Activated CD4-positive, alpha-beta T cell treated with anti-CD3 and anti-CD28 coated beads, Interleukin-2, amount 50 U/mL, for 48 hours (primary cell): ENCODE data around the gene CFAP61.

Experiments
- DNase-seq, 2 experiments: peaks; one replicate each; pipeline ENCODE4 v3.0.0-alpha.2; 2020

The CFAP61 gene

GRCh38 chr20:20292472-20292871 is 240.1 kb downstream of the CFAP61 start:
- peak in 1 of 2 experiments; percentile 8 for DNase-seq

GRCh38 chr20:20293141-20293540 is 240.8 kb downstream of the CFAP61 start:
- DNase-seq: no peak

DNA sequence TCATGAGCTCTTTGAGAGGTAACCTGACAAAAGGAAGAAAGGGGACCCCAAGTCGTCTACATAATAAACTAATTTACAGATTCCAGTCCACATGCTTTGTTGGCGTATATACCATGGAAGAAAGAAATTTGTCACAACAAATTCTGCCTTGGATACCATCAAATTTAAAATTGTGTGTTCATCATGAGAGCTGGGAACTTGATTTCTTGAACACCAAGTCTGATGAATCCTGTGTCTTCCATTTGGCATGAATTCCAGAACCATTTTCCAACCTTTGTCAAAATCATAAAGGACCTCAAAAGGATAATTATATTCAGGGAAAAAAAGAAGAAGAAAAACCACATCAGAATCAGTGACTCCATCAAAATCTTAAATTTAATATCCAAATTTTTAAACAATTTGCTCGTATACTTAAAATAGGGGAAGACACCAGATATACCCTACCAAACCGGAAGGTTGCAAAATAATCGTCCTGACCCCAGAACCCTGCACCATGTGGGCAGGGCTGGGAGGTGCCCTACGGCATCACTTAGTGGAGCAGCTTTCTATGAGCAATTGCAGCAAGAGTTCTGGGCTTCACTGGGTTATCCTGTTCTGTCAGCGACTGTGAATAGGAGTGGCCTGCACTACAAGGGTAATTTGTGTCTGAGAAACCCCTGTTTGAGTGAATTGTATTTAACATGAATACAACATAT is 241.5 kb downstream of the CFAP61 start:
- no peak for DNase-seq

- no peak for DNase-seq
These were observed 243.5 kb downstream of the CFAP61 start for GRCh38 chr20:20295621-20296498.

DNA sequence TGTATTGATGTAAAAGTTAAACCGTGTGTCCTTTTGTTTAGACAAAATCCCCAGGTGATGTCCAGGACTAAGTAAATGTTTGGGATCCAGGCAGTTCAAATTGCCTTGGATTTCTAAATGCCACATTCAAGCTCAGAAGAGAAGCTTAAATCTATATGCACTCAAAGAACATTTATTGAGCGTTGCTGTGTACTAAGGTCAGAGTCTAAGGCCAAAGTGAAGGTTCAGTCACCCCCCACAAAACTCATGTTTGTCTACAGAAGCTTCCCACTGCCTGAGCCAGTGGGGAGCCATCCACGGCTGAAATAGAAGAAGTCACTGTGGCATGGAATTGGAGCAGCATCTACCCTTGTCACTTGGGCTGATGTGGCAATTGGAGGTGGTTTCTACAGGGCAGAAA is 244.8 kb downstream of the CFAP61 start:
- DNase-seq: no peak

- no peak for DNase-seq
These were observed 245.4 kb downstream of the CFAP61 start for GRCh38 chr20:20297752-20298151.

GRCh38 chr20:20299904-20300303 is 247.6 kb downstream of the CFAP61 start:
- DNase-seq: no peak

- no peak for DNase-seq
These were observed 251.0 kb downstream of the CFAP61 start for GRCh38 chr20:20303320-20303719.

DNA sequence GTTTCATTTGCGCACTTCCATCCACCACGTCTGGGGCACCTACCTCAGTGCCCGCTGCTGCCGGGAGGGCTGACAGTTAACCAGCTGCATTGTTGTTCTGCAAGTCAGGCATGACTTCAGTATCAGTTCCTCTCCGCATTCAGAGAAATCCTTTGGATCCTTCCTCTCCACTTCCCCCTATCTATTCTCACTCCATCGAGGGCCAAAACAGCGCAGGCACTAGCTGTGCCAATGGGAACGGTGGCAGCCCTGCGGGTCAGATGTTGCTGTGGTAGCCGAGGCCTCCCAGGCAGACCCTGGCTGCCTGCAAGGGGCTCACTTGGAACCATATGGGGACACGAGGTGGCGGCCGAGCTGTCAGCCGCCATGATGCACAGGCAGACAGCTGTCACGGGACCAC is 251.4 kb downstream of the CFAP61 start:
- DNase-seq: no peak

GRCh38 chr20:20304942-20305341 is 252.6 kb downstream of the CFAP61 start:
- no peak for DNase-seq

DNA sequence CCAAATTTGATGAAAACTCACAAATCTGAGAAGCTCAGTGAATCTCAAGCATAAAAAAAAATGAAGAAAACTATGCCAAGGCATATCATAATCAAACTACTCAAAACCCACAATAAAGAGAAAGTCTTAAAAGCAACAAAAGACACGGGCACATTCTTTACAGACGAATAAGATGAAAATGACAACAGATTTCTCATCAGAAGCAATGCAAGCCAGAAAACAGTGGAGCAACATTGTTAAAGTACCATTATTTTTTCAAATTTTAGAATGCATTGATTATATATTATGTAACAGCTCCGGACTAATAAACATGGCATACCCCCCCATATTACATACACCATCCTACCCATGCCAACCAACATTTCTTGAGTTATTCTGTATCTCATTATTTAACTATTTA is 260.2 kb downstream of the CFAP61 start:
- no peak for DNase-seq

- DNase-seq: no peak
These were observed 264.9 kb downstream of the CFAP61 start for GRCh38 chr20:20317195-20317594.

- DNase-seq: no peak
These were observed 265.5 kb downstream of the CFAP61 start for GRCh38 chr20:20317621-20318364.

GRCh38 chr20:20318365-20319161 is 266.2 kb downstream of the CFAP61 start:
- no peak for DNase-seq

DNA sequence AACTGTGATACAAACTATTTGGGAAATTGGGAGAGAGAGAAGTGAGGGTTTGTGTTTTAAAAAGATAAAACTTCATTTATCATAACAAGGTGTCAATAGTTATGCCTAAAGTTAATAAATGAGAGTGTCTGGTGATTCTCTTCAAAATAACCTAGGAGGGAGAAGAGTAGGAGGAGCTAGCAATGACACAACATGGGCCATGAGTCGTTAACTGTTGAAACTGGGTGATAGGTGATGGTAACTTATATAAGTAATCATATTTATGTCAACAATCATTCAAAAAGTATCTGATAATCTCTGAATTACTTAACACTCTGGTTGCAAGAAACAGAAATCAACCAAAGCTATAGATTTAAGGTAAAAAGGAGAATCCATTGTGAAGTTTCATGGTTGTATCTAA is 268.8 kb downstream of the CFAP61 start:
- no peak for DNase-seq

DNA sequence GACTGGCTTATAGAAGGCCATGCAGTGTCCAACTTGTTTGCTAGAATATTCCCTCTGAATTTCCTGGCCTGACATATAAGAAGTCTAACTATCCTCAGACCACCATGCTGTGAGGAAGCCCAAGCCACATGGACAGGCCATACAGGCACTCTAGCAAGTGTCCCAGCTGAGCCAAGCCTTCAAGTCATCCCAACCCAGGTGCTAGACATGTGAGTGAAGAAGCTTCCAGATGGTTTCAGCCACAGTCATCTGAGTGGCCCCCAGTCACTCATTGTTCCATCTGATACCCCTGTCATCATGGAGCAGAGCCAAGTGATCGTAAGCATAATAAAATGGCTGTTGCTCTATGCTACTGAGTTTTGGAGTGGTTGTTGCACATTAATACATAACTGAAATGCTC is 269.6 kb downstream of the CFAP61 start:
- no peak for DNase-seq

DNA sequence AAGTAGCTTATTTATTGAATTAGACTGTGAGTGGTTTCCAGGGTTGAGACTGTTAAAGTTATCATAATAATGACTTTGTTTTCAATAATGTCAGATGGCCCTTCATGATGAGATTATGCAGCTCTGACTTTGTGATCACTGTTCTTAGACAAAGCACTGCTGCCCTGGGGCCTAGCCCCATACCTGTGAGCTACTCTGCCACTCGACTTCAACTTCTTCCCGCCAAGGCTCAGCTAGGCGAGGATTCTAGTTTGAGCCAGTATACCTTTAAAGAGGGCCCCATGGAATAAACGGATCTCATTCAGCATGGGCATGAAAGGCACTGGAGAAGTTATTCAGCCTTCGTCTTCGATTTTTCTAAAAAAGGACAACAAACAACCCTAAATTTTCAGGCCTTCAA is 270.6 kb downstream of the CFAP61 start:
- no peak for DNase-seq

DNA sequence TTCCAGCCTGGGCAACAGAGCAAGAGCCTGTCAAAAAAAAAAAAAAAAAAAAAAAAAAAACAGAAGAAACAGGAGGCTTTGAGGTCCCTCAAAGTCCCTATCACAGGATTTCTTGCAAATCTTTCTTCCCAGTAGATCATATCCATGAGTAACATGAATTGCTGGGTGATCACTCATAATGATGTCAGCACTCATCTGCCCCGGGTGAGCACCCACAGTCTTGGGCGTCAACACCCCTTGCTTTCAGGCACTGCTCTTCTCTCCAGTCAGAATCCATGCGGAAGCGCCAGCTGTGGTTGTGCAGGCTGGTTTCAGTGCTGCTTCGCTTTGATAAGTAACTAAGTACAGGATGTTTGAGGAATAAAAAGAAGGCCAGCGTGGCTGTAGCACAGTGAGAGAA is 275.4 kb downstream of the CFAP61 start:
- no peak for DNase-seq

GRCh38 chr20:20329564-20329963 is 277.2 kb downstream of the CFAP61 start:
- DNase-seq: no peak

- no peak for DNase-seq
These were observed 278.8 kb downstream of the CFAP61 start for GRCh38 chr20:20331156-20331555.

GRCh38 chr20:20331817-20332216 is 279.5 kb downstream of the CFAP61 start:
- DNase-seq: no peak

GRCh38 chr20:20333866-20334265 is 281.5 kb downstream of the CFAP61 start:
- no peak for DNase-seq

DNA sequence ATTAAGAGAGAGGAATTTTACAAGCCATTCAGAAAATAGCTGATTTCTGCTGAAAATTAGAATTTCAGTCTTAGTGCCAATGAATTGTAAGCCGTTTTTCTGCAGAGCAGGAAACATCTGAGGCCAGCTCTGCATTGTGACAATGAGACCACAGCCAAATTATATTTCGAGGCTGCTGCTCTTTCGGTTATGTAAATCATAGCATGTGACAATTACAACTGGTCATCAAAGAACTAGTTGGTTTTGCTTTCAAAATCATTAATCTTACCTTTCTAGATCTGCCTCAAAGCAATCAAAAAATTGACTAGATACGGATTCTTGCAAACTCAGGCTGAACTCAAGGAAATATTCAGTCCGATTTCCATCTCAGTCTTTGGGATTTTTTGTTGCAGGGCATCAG is 282.2 kb downstream of the CFAP61 start:
- no peak for DNase-seq
